Vagina (tissue), 2 donors: Measurements from ENCODE around the gene CDH6.

Experiments used
- POLR2A ChIP-seq, 2 donors: fragments of 450-650 bp; IDR thresholded peaks; one replicate each; pipeline ENCODE4 v1.6.1; 2017; ENCODE audit warnings: antibody characterized with exemption in 2 of 2, mild to moderate bottlenecking in 2 of 2, moderate library complexity in 2 of 2
- POLR2AphosphoS5 ChIP-seq, 2 donors: sonication (generic); formaldehyde crosslinking; IDR thresholded peaks; one replicate each; pipeline ENCODE4 v1.9.0; 2017; ENCODE audit warnings: antibody characterized with exemption in 2 of 2, mild to moderate bottlenecking in 2 of 2, low read depth in 1 of 2; ENCODE audit not compliant: insufficient read depth in 1 of 2
- TF ChIP-seq, protein P1 (sequence below), 3 experiments: fragments of 450-650 bp in 2 of 3; fragments of 200-600 bp in 1 of 3; sonication (generic) in 1 of 3; IDR thresholded peaks; one replicate each; pipeline ENCODE4 v1.5.1; 2017 to 2019; ENCODE audit warnings: antibody characterized with exemption in 3 of 3, mild to moderate bottlenecking in 2 of 3, moderate library complexity in 2 of 3

DNA sequence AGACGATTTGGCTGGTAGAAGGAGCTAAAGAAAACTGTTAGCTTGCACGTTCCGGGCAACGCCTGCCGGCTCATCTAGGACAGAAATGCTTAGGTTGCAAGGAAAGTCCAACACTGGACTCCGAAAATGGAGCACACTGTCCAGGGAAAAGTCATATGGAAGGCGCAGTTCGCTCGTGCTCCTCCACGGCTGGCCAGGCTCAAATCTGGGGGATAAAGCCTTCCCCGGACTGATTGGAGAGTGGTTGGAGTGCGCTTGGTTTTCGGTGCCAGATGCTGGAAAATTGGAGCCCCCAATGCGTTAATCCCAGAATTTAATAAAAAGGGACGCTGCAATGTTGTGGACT lies 955 bp downstream of the CDH6 start:
- TF ChIP-seq, protein P1, sequence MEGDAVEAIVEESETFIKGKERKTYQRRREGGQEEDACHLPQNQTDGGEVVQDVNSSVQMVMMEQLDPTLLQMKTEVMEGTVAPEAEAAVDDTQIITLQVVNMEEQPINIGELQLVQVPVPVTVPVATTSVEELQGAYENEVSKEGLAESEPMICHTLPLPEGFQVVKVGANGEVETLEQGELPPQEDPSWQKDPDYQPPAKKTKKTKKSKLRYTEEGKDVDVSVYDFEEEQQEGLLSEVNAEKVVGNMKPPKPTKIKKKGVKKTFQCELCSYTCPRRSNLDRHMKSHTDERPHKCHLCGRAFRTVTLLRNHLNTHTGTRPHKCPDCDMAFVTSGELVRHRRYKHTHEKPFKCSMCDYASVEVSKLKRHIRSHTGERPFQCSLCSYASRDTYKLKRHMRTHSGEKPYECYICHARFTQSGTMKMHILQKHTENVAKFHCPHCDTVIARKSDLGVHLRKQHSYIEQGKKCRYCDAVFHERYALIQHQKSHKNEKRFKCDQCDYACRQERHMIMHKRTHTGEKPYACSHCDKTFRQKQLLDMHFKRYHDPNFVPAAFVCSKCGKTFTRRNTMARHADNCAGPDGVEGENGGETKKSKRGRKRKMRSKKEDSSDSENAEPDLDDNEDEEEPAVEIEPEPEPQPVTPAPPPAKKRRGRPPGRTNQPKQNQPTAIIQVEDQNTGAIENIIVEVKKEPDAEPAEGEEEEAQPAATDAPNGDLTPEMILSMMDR (IDR thresholded peaks at IDR 0.05) = no peak
- TF ChIP-seq POLR2AphosphoS5 (IDR thresholded peaks at IDR 0.05; ENCODE audit: insufficient read depth in 1 of 2, low read depth in 1 of 2) (no peak), POLR2A (IDR thresholded peaks at IDR 0.05) (no peak)
